ENCODE measurements around the gene RMP24.
"Not testable (repeated sequence)": the region's sequence is repeated elsewhere in the genome, so short reads cannot be mapped to it uniquely, and the experiment has no call there.

The RMP24 gene

GRCh38 chr18:35993013-35993412, 20.5 kb downstream of the RMP24 start:
- Histone ChIP-seq H3K36me3 (ENCODE audit: control insufficient read depth, insufficient read depth, low read length) (peaks cover 39% of the 10 kb centered on the region), H3K9me3 (ENCODE audit: control insufficient read depth, insufficient read depth, low read length) (no peaks in the 10 kb centered on the region), H3K4me3 (ENCODE audit: low read depth, low read length) (no peak overlapping the region), H3K4me1 (ENCODE audit: control insufficient read depth, insufficient read depth, low read length) (no peaks in the 10 kb centered on the region), H3K9ac (ENCODE audit: low read depth, low read length) (no peak overlapping the region), H3K27me3 (ENCODE audit: control insufficient read depth, insufficient read depth, low read length) (no peaks in the 10 kb centered on the region), H3K27ac (ENCODE audit: low read depth, low read length) (no peak overlapping the region)

GRCh38 chr18:35998967-35999366, 26.5 kb downstream of the RMP24 start:
- Histone ChIP-seq H3K27me3 (ENCODE audit: control insufficient read depth, insufficient read depth, low read length) (no peaks in the 10 kb centered on the region), H3K9me3 (ENCODE audit: control insufficient read depth, insufficient read depth, low read length) (no peaks in the 10 kb centered on the region), H3K36me3 (ENCODE audit: control insufficient read depth, insufficient read depth, low read length) (no peaks in the 10 kb centered on the region), H3K4me3 (ENCODE audit: low read depth, low read length) (no peak overlapping the region), H3K4me1 (ENCODE audit: control insufficient read depth, insufficient read depth, low read length) (no peaks in the 10 kb centered on the region), H3K9ac (ENCODE audit: low read depth, low read length) (no peak overlapping the region), H3K27ac (ENCODE audit: low read depth, low read length) (no peak overlapping the region)

- H3K4me3 ChIP-seq (ENCODE audit: low read depth, low read length): no peak overlapping the region
- no peaks in the 10 kb centered on the region for H3K4me1 ChIP-seq (ENCODE audit: control insufficient read depth, insufficient read depth, low read length)
- no peak overlapping the region for H3K9ac ChIP-seq (ENCODE audit: low read depth, low read length)
- no peak overlapping the region for H3K27ac ChIP-seq (ENCODE audit: low read depth, low read length)
- H3K9me3 ChIP-seq (ENCODE audit: control insufficient read depth, insufficient read depth, low read length): no peaks in the 10 kb centered on the region
- H3K27me3 ChIP-seq (ENCODE audit: control insufficient read depth, insufficient read depth, low read length): no peaks in the 10 kb centered on the region
- H3K36me3 ChIP-seq (ENCODE audit: control insufficient read depth, insufficient read depth, low read length): no peaks in the 10 kb centered on the region
Observed at GRCh38 chr18:35999925-36000324, 27.4 kb downstream of the RMP24 start.

GRCh38 chr18:36006997-36007396, 34.5 kb downstream of the RMP24 start:
- Histone ChIP-seq H3K9ac (ENCODE audit: low read depth, low read length) (no peak overlapping the region), H3K27ac (ENCODE audit: low read depth, low read length) (no peak overlapping the region), H3K27me3 (ENCODE audit: control insufficient read depth, insufficient read depth, low read length) (no peaks in the 10 kb centered on the region), H3K4me1 (ENCODE audit: control insufficient read depth, insufficient read depth, low read length) (no peaks in the 10 kb centered on the region), H3K36me3 (ENCODE audit: control insufficient read depth, insufficient read depth, low read length) (no peaks in the 10 kb centered on the region), H3K9me3 (ENCODE audit: control insufficient read depth, insufficient read depth, low read length) (no peaks in the 10 kb centered on the region), H3K4me3 (ENCODE audit: low read depth, low read length) (no peak overlapping the region)

- no peak overlapping the region for H3K9ac ChIP-seq (ENCODE audit: low read depth, low read length)
Observed at GRCh38 chr18:36009214-36009613, 36.7 kb downstream of the RMP24 start.

GRCh38 chr18:36012891-36013290, 40.4 kb downstream of the RMP24 start:
- no peak overlapping the region for H3K4me3 ChIP-seq (ENCODE audit: low read depth, low read length)
- H3K27me3 ChIP-seq (ENCODE audit: control insufficient read depth, insufficient read depth, low read length): no peaks in the 10 kb centered on the region
- peaks cover 5% of the 10 kb centered on the region; the same call in 1 of the 2 replicates for H3K36me3 ChIP-seq (ENCODE audit: control insufficient read depth, insufficient read depth, low read length)
- no peaks in the 10 kb centered on the region for H3K9me3 ChIP-seq (ENCODE audit: control insufficient read depth, insufficient read depth, low read length)
- H3K4me1 ChIP-seq (ENCODE audit: control insufficient read depth, insufficient read depth, low read length): no peaks in the 10 kb centered on the region; the same call in 1 of the 2 replicates
- H3K9ac ChIP-seq (ENCODE audit: low read depth, low read length): no peak overlapping the region
- H3K27ac ChIP-seq (ENCODE audit: low read depth, low read length): no peak overlapping the region

More at GRCh38 chr18:36009214-36009613, 36.7 kb downstream of the RMP24 start:
- no peaks in the 10 kb centered on the region; the same call in 1 of the 2 replicates for H3K4me1 ChIP-seq (ENCODE audit: control insufficient read depth, insufficient read depth, low read length)
- no peaks in the 10 kb centered on the region for H3K9me3 ChIP-seq (ENCODE audit: control insufficient read depth, insufficient read depth, low read length)
- H3K27ac ChIP-seq (ENCODE audit: low read depth, low read length): no peak overlapping the region
- peaks cover 5% of the 10 kb centered on the region; the same call in 1 of the 2 replicates for H3K36me3 ChIP-seq (ENCODE audit: control insufficient read depth, insufficient read depth, low read length)
- no peak overlapping the region for H3K4me3 ChIP-seq (ENCODE audit: low read depth, low read length)
- no peaks in the 10 kb centered on the region for H3K27me3 ChIP-seq (ENCODE audit: control insufficient read depth, insufficient read depth, low read length)

- no peak overlapping the region for H3K27ac ChIP-seq (ENCODE audit: low read depth, low read length)
- H3K4me3 ChIP-seq (ENCODE audit: low read depth, low read length): no peak overlapping the region
- H3K4me1 ChIP-seq (ENCODE audit: control insufficient read depth, insufficient read depth, low read length): no peaks in the 10 kb centered on the region; the same call in 1 of the 2 replicates
- H3K9me3 ChIP-seq (ENCODE audit: control insufficient read depth, insufficient read depth, low read length): no peaks in the 10 kb centered on the region
- no peaks in the 10 kb centered on the region for H3K27me3 ChIP-seq (ENCODE audit: control insufficient read depth, insufficient read depth, low read length)
- H3K36me3 ChIP-seq (ENCODE audit: control insufficient read depth, insufficient read depth, low read length): peaks cover 5% of the 10 kb centered on the region; the same call in 1 of the 2 replicates
- H3K9ac ChIP-seq (ENCODE audit: low read depth, low read length): no peak overlapping the region
Observed at GRCh38 chr18:36015629-36016028, 43.1 kb downstream of the RMP24 start.

- Histone ChIP-seq H3K9me3 (ENCODE audit: control insufficient read depth, insufficient read depth, low read length) (no peaks in the 10 kb centered on the region), H3K4me1 (ENCODE audit: control insufficient read depth, insufficient read depth, low read length) (no peaks in the 10 kb centered on the region; the same call in 1 of the 2 replicates), H3K9ac (ENCODE audit: low read depth, low read length) (no peak overlapping the region), H3K4me3 (ENCODE audit: low read depth, low read length) (no peak overlapping the region), H3K27ac (ENCODE audit: low read depth, low read length) (no peak overlapping the region), H3K27me3 (ENCODE audit: control insufficient read depth, insufficient read depth, low read length) (no peaks in the 10 kb centered on the region), H3K36me3 (ENCODE audit: control insufficient read depth, insufficient read depth, low read length) (peaks cover 5% of the 10 kb centered on the region; the same call in 1 of the 2 replicates)
Observed at GRCh38 chr18:36017232-36017631, 44.8 kb downstream of the RMP24 start.

- no peaks in the 10 kb centered on the region for H3K27me3 ChIP-seq (ENCODE audit: control insufficient read depth, insufficient read depth, low read length)
- no peak overlapping the region for H3K27ac ChIP-seq (ENCODE audit: low read depth, low read length)
- peaks cover 19% of the 10 kb centered on the region for H3K36me3 ChIP-seq (ENCODE audit: control insufficient read depth, insufficient read depth, low read length)
- no peak overlapping the region for H3K9ac ChIP-seq (ENCODE audit: low read depth, low read length)
- H3K4me1 ChIP-seq (ENCODE audit: control insufficient read depth, insufficient read depth, low read length): no peaks in the 10 kb centered on the region
- H3K9me3 ChIP-seq (ENCODE audit: control insufficient read depth, insufficient read depth, low read length): no peaks in the 10 kb centered on the region
- no peak overlapping the region for H3K4me3 ChIP-seq (ENCODE audit: low read depth, low read length)
Observed at GRCh38 chr18:36020174-36020711, 47.8 kb downstream of the RMP24 start.

GRCh38 chr18:36023336-36023735, 50.9 kb downstream of the RMP24 start:
- Histone ChIP-seq H3K9ac (ENCODE audit: low read depth, low read length) (no peak overlapping the region), H3K36me3 (ENCODE audit: control insufficient read depth, insufficient read depth, low read length) (peaks cover 50% of the 10 kb centered on the region)

GRCh38 chr18:36024241-36024640, 51.8 kb downstream of the RMP24 start:
- H3K4me1 ChIP-seq (ENCODE audit: control insufficient read depth, insufficient read depth, low read length); H3K27ac ChIP-seq (ENCODE audit: low read depth, low read length); H3K4me3 ChIP-seq (ENCODE audit: low read depth, low read length); H3K9ac ChIP-seq (ENCODE audit: low read depth, low read length); H3K27me3 ChIP-seq (ENCODE audit: control insufficient read depth, insufficient read depth, low read length); H3K9me3 ChIP-seq (ENCODE audit: control insufficient read depth, insufficient read depth, low read length): not testable (repeated sequence)
- peaks cover 59% of the 10 kb centered on the region for H3K36me3 ChIP-seq (ENCODE audit: control insufficient read depth, insufficient read depth, low read length)

More at GRCh38 chr18:36023336-36023735, 50.9 kb downstream of the RMP24 start:
- no peak overlapping the region for H3K4me3 ChIP-seq (ENCODE audit: low read depth, low read length)
- H3K27ac ChIP-seq (ENCODE audit: low read depth, low read length): no peak overlapping the region
- H3K4me1 ChIP-seq (ENCODE audit: control insufficient read depth, insufficient read depth, low read length): no peaks in the 10 kb centered on the region
- no peaks in the 10 kb centered on the region for H3K9me3 ChIP-seq (ENCODE audit: control insufficient read depth, insufficient read depth, low read length)
- no peaks in the 10 kb centered on the region for H3K27me3 ChIP-seq (ENCODE audit: control insufficient read depth, insufficient read depth, low read length)

All from HUES48 (cell line).